Cardiac muscle cell (in vitro differentiated cells and primary cell): ENCODE measurements around the gene COL28A1. TPM values are rescaled to one million over a fixed set of nuclear protein-coding genes. Genes with fewer than 3 reads are reported as not detected.

Experiments
- DNase-seq, 2 donors: peaks; one replicate each; pipeline versions ENCODE4 v3.0.0 to v3.0.0-alpha.2; 2010 to 2017; ENCODE audit warnings: low read depth in 1 of 2, low spot score in 1 of 2
- H3K27ac ChIP-seq: fragments of 200-600 bp; sonication (generic); 2 replicates; pipeline ENCODE4 v1.5.1; 2016
- H3K27me3 ChIP-seq: fragments of 200-600 bp; sonication (generic); 2 replicates; pipeline ENCODE4 v1.6.0; 2016; ENCODE audit warnings: control low read depth
- H3K36me3 ChIP-seq: fragments of 200-600 bp; sonication (generic); 2 replicates; pipeline ENCODE4 v1.5.1; 2016; ENCODE audit warnings: control low read depth
- H3K4me1 ChIP-seq: fragments of 200-600 bp; sonication (generic); 2 replicates; pipeline ENCODE4 v1.8.1; 2017; ENCODE audit warnings: low read depth, mild to moderate bottlenecking, mixed run types
- H3K4me3 ChIP-seq: fragments of 200-600 bp; sonication (generic); 2 replicates; pipeline ENCODE4 v1.5.1; 2016; ENCODE audit warnings: mild to moderate bottlenecking
- H3K9me3 ChIP-seq: fragments of 200-600 bp; sonication (generic); 2 replicates; pipeline ENCODE4 v1.5.1; 2017; ENCODE audit warnings: low read depth, mild to moderate bottlenecking, control low read depth
- CTCF ChIP-seq: IDR thresholded peaks from 2 replicates; pipeline ENCODE4 v1.5.1; 2012; ENCODE audit warnings: low read depth, mild to moderate bottlenecking, low read length
- polyA plus RNA-seq: library from polyadenylated mRNA; unstranded; fragments of >200 nt; fragmentation: Nextera tagmentation; extraction: Ambion mirVana; gene quantifications from 2 replicates; pipeline ENCODE4 v1.2.1, GENCODE V29; 2016
- total RNA-seq: library from RNA; depleted of rRNA; stranded (reverse); fragments of >200 nt; gene quantifications from 2 replicates; pipeline ENCODE4 v1.2.3, GENCODE V29; 2016

Gene COL28A1
- total and polyA plus RNA-seq, 2 experiments from 2014 or later, result 0.65 to 0.83 TPM

- TF ChIP-seq CTCF, result no peak
- no peaks in the 10 kb centered on the region for H3K27me3 ChIP-seq
- H3K9me3 ChIP-seq, result no peaks in the 10 kb centered on the region
- H3K27ac ChIP-seq, result no peak overlapping the region
- no peaks in the 10 kb centered on the region for H3K36me3 ChIP-seq
- no peak overlapping the region for H3K4me3 ChIP-seq
- H3K4me1 ChIP-seq, result no peaks in the 10 kb centered on the region
- peak in 1 of 2 donors; percentile 10 for DNase-seq
These were observed 214.0 kb downstream of the COL28A1 start for GRCh38 chr7:7321681-7322080.

GRCh38 chr7:7318601-7319000 is 217.1 kb downstream of the COL28A1 start:
- no peak for TF ChIP-seq CTCF
- Histone ChIP-seq H3K4me1 (no peaks in the 10 kb centered on the region), H3K27me3 (no peaks in the 10 kb centered on the region), H3K9me3 (no peaks in the 10 kb centered on the region), H3K36me3 (no peaks in the 10 kb centered on the region), H3K27ac (no peak overlapping the region), H3K4me3 (no peak overlapping the region)
- DNase-seq, result no peak

GRCh38 chr7:7317850-7318249 is 217.8 kb downstream of the COL28A1 start:
- DNase-seq, result no peak
- no peaks in the 10 kb centered on the region for H3K27me3 ChIP-seq
- no peaks in the 10 kb centered on the region for H3K4me1 ChIP-seq
- H3K4me3 ChIP-seq, result no peak overlapping the region
- no peaks in the 10 kb centered on the region for H3K36me3 ChIP-seq
- H3K27ac ChIP-seq, result no peak overlapping the region
- no peaks in the 10 kb centered on the region for H3K9me3 ChIP-seq
- TF ChIP-seq CTCF, result no peak

- no peak for TF ChIP-seq CTCF
- no peaks in the 10 kb centered on the region for H3K36me3 ChIP-seq
- H3K9me3 ChIP-seq, result no peaks in the 10 kb centered on the region
- H3K4me1 ChIP-seq, result no peaks in the 10 kb centered on the region
- no peak for DNase-seq
- no peak overlapping the region for H3K4me3 ChIP-seq
- no peak overlapping the region for H3K27ac ChIP-seq
- H3K27me3 ChIP-seq, result no peaks in the 10 kb centered on the region
These were observed 219.8 kb downstream of the COL28A1 start for GRCh38 chr7:7315851-7316250.

- Histone ChIP-seq H3K9me3 (no peaks in the 10 kb centered on the region), H3K36me3 (no peaks in the 10 kb centered on the region), H3K4me1 (no peaks in the 10 kb centered on the region), H3K27me3 (no peaks in the 10 kb centered on the region), H3K4me3 (no peak overlapping the region), H3K27ac (no peak overlapping the region)
- DNase-seq, result no peak
- TF ChIP-seq CTCF, result no peak
These were observed 223.3 kb downstream of the COL28A1 start for GRCh38 chr7:7312323-7312722.

- H3K27me3 ChIP-seq, result no peaks in the 10 kb centered on the region
- no peak for DNase-seq
- no peak overlapping the region for H3K27ac ChIP-seq
- no peak overlapping the region for H3K4me3 ChIP-seq
- no peaks in the 10 kb centered on the region for H3K36me3 ChIP-seq
- TF ChIP-seq CTCF, result no peak
- no peaks in the 10 kb centered on the region for H3K9me3 ChIP-seq
- no peaks in the 10 kb centered on the region for H3K4me1 ChIP-seq
These were observed 224.7 kb downstream of the COL28A1 start for GRCh38 chr7:7311001-7311400.
